Adipocyte (in vitro differentiated cells): ENCODE results near the gene TP53BP2.

ENCODE experiments used
- DNase-seq: peaks from one replicate; pipeline ENCODE4 v3.0.0-alpha.2; 2015; ENCODE audit warnings: low read depth
- H3K27me3 ChIP-seq: replicated peaks from 2 replicates; pipeline ENCODE4 v1.7.0; 2013; ENCODE audit warnings: mild to moderate bottlenecking, low read length, moderate library complexity; ENCODE audit not compliant: control insufficient read depth, insufficient read depth
- H3K36me3 ChIP-seq: 2 replicates; pipeline ENCODE4 v1.7.0; 2013; ENCODE audit warnings: low read length, mild to moderate bottlenecking, moderate library complexity; ENCODE audit not compliant: control insufficient read depth, insufficient read depth, severe bottlenecking
- H3K4me1 ChIP-seq: 2 replicates; pipeline ENCODE4 v1.7.0; 2013; ENCODE audit warnings: mild to moderate bottlenecking, low read length, moderate library complexity; ENCODE audit not compliant: control insufficient read depth, insufficient read depth
- H3K4me3 ChIP-seq: 2 replicates; pipeline ENCODE4 v1.7.0; 2013; ENCODE audit warnings: mild to moderate bottlenecking, low read length, moderate library complexity
- H3K9ac ChIP-seq: 2 replicates; pipeline ENCODE4 v1.7.0; 2013; ENCODE audit warnings: mild to moderate bottlenecking, low read length, moderate library complexity
- H3K9me3 ChIP-seq: 2 replicates; pipeline ENCODE4 v1.7.0; 2013; ENCODE audit warnings: mild to moderate bottlenecking, low read length, moderate library complexity; ENCODE audit not compliant: control insufficient read depth

TP53BP2 gene

DNA sequence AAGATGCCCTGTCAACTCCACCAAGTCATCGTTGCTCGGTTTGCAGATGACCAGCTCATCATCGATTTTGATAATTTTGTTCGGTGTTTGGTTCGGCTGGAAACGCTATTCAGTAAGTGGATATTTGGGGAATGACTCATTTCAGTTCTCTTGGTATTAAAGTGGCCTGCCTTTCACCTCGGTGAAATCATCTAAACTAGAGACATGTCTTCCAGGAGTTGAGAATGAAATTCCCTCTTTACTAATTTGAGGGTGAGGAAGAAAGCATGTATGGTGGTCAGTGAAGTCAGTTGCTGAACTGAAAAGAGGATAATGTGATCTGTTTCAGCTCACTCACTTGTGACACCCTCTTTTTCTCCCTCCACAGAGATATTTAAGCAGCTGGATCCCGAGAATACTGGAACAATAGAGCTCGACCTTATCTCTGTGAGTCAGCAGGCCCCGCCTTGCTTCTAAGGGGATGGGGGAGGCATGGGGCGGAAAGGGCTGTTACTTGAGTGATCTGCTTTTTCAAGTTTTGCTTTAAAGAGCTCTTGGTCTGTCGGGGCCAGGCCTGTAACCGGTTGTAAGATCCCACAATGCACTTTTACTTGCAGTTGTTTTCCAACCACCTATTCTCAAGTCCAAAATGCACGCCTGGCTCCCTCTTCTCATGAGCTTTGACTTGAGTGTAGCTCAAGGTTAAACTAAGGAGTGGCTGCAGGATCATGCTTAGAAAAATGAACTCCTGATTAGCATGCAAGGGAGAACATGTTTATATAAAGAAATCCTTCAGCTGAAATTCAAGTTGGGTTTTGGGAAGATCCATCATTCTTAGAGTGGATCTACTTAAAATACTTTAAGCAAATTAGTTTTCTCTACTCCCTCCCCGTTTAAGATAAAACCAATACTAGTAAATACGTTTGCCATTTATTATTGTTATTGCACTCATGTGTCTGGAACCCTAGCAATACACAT is 73.7 kb downstream of the TP53BP2 start:
- peaks cover 62% of the 10 kb centered on the region for H3K4me1 ChIP-seq
- peak; percentile 86 for DNase-seq
- H3K27me3 ChIP-seq: no peaks in the 10 kb centered on the region
- peak overlapping the region; percentile 55 for H3K4me3 ChIP-seq
- H3K9me3 ChIP-seq: no peaks in the 10 kb centered on the region
- H3K9ac ChIP-seq: peak overlapping the region; percentile 66
- H3K36me3 ChIP-seq: peaks cover 73% of the 10 kb centered on the region

DNA sequence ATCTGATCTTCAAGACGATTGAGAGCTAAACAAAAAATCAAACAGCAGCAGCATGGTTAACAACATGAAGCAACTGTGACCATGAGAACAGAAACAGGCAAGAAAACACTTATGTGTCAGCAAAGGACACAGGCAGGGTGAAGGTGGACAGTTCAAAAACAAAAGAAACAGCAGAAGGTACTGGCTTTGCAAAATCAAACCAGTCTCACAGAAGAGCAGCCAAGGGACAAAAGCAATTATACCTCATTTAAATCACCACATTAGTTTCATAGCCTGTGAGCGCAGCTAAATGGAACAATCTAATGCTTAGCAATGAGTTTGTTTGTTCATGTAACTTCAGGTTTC is 74.3 kb downstream of the TP53BP2 start:
- H3K4me3 ChIP-seq: peak overlapping the region; percentile 55

GRCh38 chr1:223770621-223771315 is 75.0 kb downstream of the TP53BP2 start:
- Histone ChIP-seq H3K36me3 (peaks cover 73% of the 10 kb centered on the region), H3K27me3 (no peaks in the 10 kb centered on the region), H3K9ac (peak overlapping the region; percentile 66), H3K9me3 (no peaks in the 10 kb centered on the region), H3K4me3 (peak overlapping the region; percentile 55), H3K4me1 (peaks cover 55% of the 10 kb centered on the region)
- DNase-seq: no peak

More for the DNA sequence above, 74.3 kb downstream of the TP53BP2 start:
- peak overlapping the region; percentile 66 for H3K9ac ChIP-seq
- H3K27me3 ChIP-seq: no peaks in the 10 kb centered on the region
- no peak for DNase-seq
- peaks cover 62% of the 10 kb centered on the region for H3K4me1 ChIP-seq
- H3K9me3 ChIP-seq: no peaks in the 10 kb centered on the region
- H3K36me3 ChIP-seq: peaks cover 73% of the 10 kb centered on the region

DNA sequence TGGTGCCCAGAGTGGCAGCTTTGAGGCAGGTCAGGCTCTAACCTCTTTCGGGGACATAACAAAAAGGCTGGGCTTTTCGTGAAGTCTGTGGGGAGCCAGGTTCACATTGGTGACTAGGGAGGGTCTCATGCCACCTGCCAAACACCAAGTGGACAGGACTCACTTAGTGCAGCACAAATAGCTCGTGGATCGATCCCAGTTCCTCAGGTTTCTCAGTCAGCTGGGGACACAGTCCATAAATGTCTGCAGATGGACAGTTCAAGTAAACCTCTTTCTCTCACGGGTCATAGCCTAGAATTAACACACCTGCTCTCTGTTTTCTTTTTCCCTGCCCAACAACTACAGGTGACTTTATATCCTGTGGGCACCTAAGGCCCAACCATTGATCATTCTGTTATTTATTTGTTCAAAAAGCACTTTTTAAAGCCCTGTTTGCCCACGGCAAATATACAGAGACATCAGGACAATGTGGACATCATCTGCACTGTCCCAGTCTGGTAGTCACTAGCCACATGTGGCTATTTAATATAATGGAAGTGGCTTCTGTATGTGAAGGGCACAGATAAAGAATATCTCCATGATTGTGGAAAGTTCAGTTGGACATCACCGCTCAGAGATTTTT is 79.9 kb downstream of the TP53BP2 start:
- Histone ChIP-seq H3K27me3 (no peaks in the 10 kb centered on the region), H3K9ac (no peak overlapping the region), H3K4me1 (peaks cover 39% of the 10 kb centered on the region), H3K4me3 (no peak overlapping the region), H3K36me3 (peaks cover 77% of the 10 kb centered on the region), H3K9me3 (no peaks in the 10 kb centered on the region)
- no peak for DNase-seq

DNA sequence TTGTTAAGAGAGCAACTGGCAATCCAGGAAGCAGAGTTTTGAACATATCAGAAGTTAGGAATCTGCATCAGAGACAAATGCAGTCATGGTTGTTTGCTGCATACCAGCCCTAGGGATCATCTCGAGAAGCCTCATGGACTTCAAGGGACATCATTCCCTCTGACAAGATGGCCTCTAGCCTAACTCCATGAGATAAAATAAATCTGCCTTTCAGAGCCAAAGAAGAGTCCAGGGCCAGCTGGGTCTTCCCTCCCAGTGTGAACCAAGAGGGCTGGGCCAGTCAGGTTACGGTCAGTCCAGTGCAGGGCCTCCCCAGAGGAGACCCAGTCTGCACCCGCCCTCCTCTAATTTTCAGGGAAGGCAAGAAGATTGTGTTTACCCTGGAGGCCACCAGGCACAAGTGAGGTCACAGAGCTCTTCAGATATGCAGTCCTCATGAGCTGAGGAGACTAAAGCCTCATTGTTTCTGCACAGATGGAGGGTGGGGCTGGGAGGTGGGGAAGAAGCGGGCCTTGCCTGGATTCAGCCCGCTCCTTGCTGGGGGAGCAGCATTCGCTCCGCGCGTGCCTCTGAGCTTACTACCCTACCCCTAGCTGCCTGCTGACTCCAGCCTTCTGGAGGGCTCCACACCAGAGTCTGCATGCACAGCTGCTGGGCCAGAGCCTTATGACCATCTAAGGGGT is 80.6 kb downstream of the TP53BP2 start:
- Histone ChIP-seq H3K4me3 (no peak overlapping the region), H3K36me3 (peaks cover 77% of the 10 kb centered on the region), H3K4me1 (peaks cover 34% of the 10 kb centered on the region), H3K9me3 (no peaks in the 10 kb centered on the region), H3K27me3 (no peaks in the 10 kb centered on the region), H3K9ac (peak overlapping the region; percentile 43)
- peak; percentile 45 for DNase-seq

- H3K36me3 ChIP-seq: peaks cover 77% of the 10 kb centered on the region
- no peaks in the 10 kb centered on the region for H3K27me3 ChIP-seq
- H3K9ac ChIP-seq: no peak overlapping the region
- H3K4me3 ChIP-seq: no peak overlapping the region
- H3K9me3 ChIP-seq: no peaks in the 10 kb centered on the region
- no peak for DNase-seq
- peaks cover 26% of the 10 kb centered on the region for H3K4me1 ChIP-seq
Measured at GRCh38 chr1:223763881-223764280, 81.9 kb downstream of the TP53BP2 start.

DNA sequence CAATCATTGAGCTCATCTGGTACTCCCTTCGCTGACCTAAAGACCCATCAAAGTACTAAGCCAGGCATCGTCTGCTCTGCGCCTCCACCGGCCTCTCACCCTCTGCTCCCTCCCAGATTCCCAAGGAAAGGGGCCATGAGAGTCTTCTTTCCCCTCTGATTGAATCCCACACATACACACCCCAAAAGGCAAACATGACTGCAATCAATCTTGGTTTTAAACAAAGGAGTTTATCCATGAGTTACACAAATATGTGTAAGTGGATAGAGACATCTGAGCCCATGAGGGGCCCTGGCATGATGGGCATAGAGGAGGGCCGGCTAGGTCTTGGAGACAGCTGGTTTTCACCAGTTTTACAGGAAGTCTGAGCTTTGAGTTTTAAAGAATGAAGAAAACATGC is 82.5 kb downstream of the TP53BP2 start:
- peaks cover 26% of the 10 kb centered on the region for H3K4me1 ChIP-seq
- no peaks in the 10 kb centered on the region for H3K9me3 ChIP-seq
- H3K9ac ChIP-seq: peak overlapping the region; percentile 8
- H3K36me3 ChIP-seq: peaks cover 82% of the 10 kb centered on the region
- no peak overlapping the region for H3K4me3 ChIP-seq
- no peak for DNase-seq
- H3K27me3 ChIP-seq: no peaks in the 10 kb centered on the region

DNA sequence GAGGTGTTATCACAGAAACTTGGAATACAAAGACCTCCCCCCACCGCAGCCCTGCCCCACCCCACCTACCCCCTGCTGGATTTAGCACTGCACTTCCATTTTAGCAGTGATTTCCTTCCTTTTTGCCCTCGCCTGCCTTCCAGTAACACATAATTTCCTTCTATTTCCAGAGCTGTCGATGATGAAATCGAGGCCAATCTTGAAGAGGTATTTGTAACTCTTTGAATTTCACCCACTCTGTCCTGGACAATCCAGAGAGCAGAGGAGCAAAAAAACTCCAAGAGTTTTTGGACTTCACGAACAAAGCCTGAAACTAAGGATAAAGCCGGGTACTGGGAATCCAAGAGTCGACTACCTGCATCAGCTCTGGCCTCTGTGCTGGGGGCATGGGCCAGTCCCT is 84.3 kb downstream of the TP53BP2 start:
- DNase-seq: peak; percentile 55
- Histone ChIP-seq H3K4me3 (no peak overlapping the region), H3K36me3 (peaks cover 96% of the 10 kb centered on the region), H3K4me1 (peaks cover 26% of the 10 kb centered on the region), H3K9me3 (no peaks in the 10 kb centered on the region), H3K27me3 (no peaks in the 10 kb centered on the region), H3K9ac (peak overlapping the region; percentile 1)

- no peaks in the 10 kb centered on the region for H3K27me3 ChIP-seq
- H3K36me3 ChIP-seq: peaks cover 96% of the 10 kb centered on the region
Measured at GRCh38 chr1:223760833-223761232, 84.9 kb downstream of the TP53BP2 start.

DNA sequence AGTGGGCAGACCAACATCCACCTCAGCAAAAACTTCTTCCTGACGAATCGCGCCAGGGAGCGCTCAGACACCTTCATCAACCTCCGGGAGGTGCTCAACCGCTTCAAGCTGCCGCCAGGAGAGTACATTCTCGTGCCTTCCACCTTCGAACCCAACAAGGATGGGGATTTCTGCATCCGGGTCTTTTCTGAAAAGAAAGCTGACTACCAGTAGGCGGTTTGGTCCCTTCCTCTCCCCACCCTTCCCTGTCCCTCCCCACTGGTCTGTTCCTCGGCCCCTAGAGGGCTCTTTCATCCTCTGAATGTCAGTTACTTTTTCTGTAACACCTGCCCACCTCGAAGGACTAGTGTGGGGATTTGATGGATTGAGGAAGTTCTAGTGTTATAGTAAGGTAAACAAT is 86.5 kb downstream of the TP53BP2 start:
- no peaks in the 10 kb centered on the region for H3K9me3 ChIP-seq
- no peak for DNase-seq
- H3K4me1 ChIP-seq: peaks cover 14% of the 10 kb centered on the region
- peaks cover 98% of the 10 kb centered on the region for H3K36me3 ChIP-seq
- no peak overlapping the region for H3K9ac ChIP-seq
- H3K4me3 ChIP-seq: no peak overlapping the region
- no peaks in the 10 kb centered on the region for H3K27me3 ChIP-seq

More at GRCh38 chr1:223760833-223761232, 84.9 kb downstream of the TP53BP2 start:
- H3K9me3 ChIP-seq: no peaks in the 10 kb centered on the region
- peaks cover 26% of the 10 kb centered on the region for H3K4me1 ChIP-seq
- H3K4me3 ChIP-seq: no peak overlapping the region
- no peak for DNase-seq
- H3K9ac ChIP-seq: peak overlapping the region; percentile 16
